Effector memory CD4-positive, alpha-beta T cell (primary cell): Measurements from ENCODE around the gene JMJD7.

Source experiments
- DNase-seq, 3 donors: peaks; one replicate each; pipeline ENCODE4 v3.0.0-alpha.2; 2020
- H3K27ac ChIP-seq: 2 replicates; pipeline ENCODE4 v1.7.0; 2013; ENCODE audit warnings: mild to moderate bottlenecking, low read length, moderate library complexity; ENCODE audit not compliant: insufficient read depth, poor library complexity, severe bottlenecking
- H3K27me3 ChIP-seq: replicated peaks from 2 replicates; pipeline ENCODE4 v1.7.0; 2013; ENCODE audit warnings: mild to moderate bottlenecking, low read length; ENCODE audit not compliant: insufficient read depth, control insufficient read depth, poor library complexity, severe bottlenecking
- H3K36me3 ChIP-seq: 2 replicates; pipeline ENCODE4 v1.7.0; 2013; ENCODE audit warnings: mild to moderate bottlenecking, low read length, moderate library complexity; ENCODE audit not compliant: control insufficient read depth, insufficient read depth
- H3K4me1 ChIP-seq: 2 replicates; pipeline ENCODE4 v1.7.0; 2013; ENCODE audit warnings: low read length, mild to moderate bottlenecking; ENCODE audit not compliant: control insufficient read depth, insufficient read depth, poor library complexity, severe bottlenecking
- H3K4me3 ChIP-seq: 2 replicates; pipeline ENCODE4 v1.7.0; 2013; ENCODE audit warnings: low read length, low read depth, mild to moderate bottlenecking; ENCODE audit not compliant: insufficient read depth, poor library complexity, severe bottlenecking
- H3K9me3 ChIP-seq: 2 replicates; pipeline ENCODE4 v1.7.0; 2013; ENCODE audit warnings: mild to moderate bottlenecking, low read length, moderate library complexity; ENCODE audit not compliant: control insufficient read depth
- total RNA-seq, 3 donors: gene quantifications; one replicate each; lab custom pipeline; 2026; lab: John Stamatoyannopoulos, UW

The JMJD7 gene
- total RNA-seq, result 2.9 to 4.9 (median 4.1) reads per million in 3 donors

DNA sequence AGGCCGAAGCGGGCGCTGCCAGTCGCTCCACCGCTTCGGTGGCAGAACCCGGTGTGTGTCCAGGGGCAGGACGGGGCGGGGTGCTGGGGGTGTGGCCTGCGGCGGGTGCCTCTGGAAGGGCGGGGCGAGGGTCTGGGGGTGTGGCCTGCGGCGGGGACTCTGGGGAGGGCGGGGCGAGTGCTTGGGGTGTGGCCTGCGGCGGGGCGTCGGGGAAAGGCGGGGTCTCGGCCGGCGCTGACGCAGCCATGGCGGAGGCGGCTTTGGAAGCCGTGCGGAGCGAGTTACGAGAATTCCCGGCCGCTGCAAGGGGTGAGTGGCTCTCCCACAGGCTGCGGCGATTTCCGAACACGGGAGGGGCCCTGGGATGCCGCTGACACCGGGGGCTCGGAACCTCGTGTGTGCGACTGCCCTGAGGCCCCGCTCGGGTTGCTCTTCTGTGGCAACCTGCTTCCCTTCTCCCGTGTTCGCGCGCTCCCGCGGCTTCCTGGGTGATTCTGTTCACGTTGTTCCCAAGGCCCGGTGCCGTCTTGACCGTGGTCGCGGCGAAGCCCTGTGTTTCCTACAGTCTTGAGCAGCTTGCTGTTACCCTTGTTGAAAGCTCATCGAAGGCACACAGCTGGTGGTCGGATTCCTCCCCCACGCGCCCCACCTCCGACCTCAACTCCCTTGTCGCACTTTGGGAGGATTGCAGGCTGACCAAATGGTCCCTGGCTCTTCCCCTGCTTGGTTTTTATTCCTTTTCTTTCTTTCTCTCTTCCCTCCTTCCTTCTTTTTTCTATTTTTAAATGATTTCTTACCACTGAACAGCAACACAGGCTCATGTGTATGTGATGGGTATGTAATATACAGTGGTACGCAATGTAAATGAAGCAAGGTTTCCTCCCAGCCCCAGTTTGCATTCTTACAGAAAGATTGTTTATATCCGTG is at the start of gene JMJD7:
Gene JMJD7 (plus strand): TSS at position 213 of the 927 bp plus-strand sequence. CDS start 33 bp downstream, at position 246.
- Histone ChIP-seq H3K36me3 (peaks cover 14% of the 10 kb centered on the region), H3K4me3 (peak within 1 kb of the TSS; percentile 93), H3K9me3 (no peaks in the 10 kb centered on the region), H3K4me1 (peaks cover 34% of the 10 kb centered on the region), H3K27ac (peak within 1 kb of the TSS; percentile 72), H3K27me3 (no peaks in the 10 kb centered on the region)
- DNase-seq, result peak; percentile 87 to 93 (median 93)

DNA sequence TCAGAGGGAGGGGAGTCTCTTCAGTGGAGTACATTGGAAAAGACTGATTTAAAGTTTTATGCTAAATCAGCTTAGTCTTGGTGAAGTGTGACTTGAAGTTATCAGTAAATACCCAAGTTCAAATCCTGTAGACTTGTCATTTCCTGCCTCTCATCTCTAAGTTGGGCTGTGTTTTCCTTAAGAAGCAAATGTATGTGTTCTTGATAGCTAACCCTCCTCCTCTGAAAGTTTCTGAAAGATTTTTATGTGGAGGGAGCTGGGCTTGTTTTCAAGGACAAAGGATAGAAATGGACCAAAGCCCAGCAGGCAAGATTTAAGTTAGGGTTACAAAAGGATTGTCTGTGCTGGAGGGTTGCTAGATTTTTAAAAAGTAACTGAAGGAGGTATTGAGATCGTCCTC is 49.4 kb upstream of the JMJD7 start:
- H3K36me3 ChIP-seq, result no peaks in the 10 kb centered on the region
- H3K4me3 ChIP-seq, result no peak overlapping the region
- H3K9me3 ChIP-seq, result no peaks in the 10 kb centered on the region
- no peaks in the 10 kb centered on the region for H3K27me3 ChIP-seq
- H3K27ac ChIP-seq, result no peak overlapping the region
- no peak for DNase-seq
- peaks cover 25% of the 10 kb centered on the region for H3K4me1 ChIP-seq

DNA sequence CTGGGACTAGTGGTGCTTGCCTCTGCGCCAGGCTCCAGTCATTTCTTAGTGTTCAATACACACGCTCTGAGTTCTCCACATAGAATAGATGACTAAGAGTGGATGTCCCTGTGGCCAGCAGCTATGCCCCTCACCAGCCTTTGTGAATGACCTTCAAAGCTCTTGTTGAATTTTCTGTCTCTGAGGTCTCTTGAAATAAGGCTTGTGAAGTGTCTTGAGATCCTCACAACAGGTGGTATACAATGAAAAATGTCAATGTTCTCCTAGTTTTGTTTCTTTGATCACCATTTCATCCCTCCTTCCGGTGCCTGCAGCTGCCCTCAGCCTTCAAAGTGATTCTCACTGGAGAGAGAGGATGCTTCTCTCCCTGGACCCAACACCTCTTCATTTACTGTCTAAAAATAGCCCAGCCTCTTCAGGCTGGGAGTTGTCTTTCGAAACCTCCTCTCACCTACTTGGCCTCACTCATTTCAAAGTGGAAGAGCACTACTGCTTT is 48.2 kb upstream of the JMJD7 start:
- H3K9me3 ChIP-seq, result no peaks in the 10 kb centered on the region
- no peak for DNase-seq
- no peak overlapping the region for H3K4me3 ChIP-seq
- H3K36me3 ChIP-seq, result no peaks in the 10 kb centered on the region
- no peaks in the 10 kb centered on the region for H3K27me3 ChIP-seq
- peaks cover 20% of the 10 kb centered on the region for H3K4me1 ChIP-seq
- no peak overlapping the region for H3K27ac ChIP-seq

DNA sequence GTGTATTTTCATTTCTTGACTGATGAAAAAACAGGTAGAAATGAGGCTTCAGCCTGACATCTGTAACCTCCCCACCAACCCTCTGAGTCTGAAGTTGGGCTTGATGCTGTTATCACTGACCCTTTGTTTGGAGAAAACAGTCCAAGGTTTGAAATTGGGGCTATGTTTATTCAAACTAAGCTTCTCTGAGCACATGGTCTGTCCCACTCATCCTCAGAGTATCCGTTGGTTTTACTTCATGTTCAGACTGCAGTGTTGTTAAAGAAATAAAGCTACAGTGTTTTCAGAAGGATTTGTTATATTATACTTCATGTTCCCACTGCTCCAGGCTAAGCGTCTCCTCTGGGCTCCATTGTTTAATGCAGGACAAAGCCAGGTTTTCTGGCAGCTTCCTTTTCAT is 47.6 kb upstream of the JMJD7 start:
- no peak overlapping the region for H3K27ac ChIP-seq
- H3K9me3 ChIP-seq, result no peaks in the 10 kb centered on the region
- H3K4me3 ChIP-seq, result no peak overlapping the region
- H3K4me1 ChIP-seq, result peaks cover 14% of the 10 kb centered on the region
- no peaks in the 10 kb centered on the region for H3K36me3 ChIP-seq
- no peaks in the 10 kb centered on the region for H3K27me3 ChIP-seq
- no peak for DNase-seq

DNA sequence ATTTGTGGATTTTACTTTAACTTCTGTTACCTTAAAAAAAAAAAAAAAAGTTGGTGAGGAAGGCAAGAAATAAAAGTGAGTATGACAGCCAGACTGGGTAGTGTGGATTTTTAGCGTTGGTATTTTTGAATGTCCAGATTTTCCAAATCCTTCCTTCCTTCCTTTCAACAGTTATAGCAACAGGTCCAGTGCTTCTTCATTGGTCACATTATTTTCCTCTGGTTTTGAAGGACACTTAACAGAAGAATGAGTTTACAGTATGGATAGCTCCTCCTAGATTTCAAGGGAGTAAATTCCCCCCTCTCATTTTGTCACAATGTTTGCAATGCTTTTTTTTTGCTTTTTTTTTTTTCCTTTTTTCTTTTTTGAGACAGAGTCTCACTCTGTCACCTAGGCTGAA is 47.2 kb upstream of the JMJD7 start:
- Histone ChIP-seq H3K27me3 (no peaks in the 10 kb centered on the region), H3K4me1 (peaks cover 9% of the 10 kb centered on the region), H3K36me3 (no peaks in the 10 kb centered on the region), H3K4me3 (no peak overlapping the region), H3K9me3 (no peaks in the 10 kb centered on the region), H3K27ac (no peak overlapping the region)
- DNase-seq, result no peak

DNA sequence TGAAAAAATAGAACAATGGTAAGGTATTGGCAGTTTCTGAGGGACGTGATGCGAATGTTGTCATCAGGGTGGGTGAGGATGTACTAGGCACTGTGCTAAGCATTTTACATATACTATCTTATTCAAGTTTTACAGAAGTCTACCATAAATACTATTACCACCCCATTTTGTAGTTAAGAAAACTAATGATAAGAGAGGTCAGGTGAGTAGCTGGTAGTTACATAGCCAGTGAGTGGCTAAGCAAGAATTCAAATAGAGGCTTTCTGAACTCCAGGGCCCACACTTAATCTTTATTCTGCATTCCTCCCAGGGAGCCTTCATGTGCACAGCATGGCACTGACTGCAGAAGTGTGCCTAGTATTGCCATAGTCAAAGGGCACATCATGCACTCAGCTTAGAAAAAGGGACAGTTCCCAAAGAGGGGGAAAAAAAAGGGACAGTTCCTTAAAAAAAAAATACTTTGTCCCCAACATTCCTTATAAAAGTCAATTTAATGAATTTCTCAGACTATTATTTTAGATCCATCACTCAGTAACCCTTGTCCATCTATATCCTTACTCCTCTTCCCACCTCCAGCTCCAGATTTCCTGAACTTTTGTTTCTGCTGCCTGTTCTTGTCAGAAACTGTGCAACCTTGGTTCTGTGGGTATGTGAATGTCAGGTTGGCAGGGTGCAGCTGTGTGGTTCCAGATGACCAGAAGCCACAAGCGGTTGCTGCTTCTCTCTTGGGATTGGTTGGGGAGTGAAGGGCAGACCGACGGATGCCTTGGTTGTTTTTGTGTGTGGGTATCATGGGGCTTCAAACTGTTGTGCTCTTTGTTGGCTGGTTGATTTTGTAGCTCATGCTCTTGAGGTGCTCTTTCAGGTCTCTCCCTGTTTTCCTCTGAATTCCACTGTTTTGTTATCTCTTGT is 45.3 kb upstream of the JMJD7 start:
- no peaks in the 10 kb centered on the region for H3K27me3 ChIP-seq
- H3K36me3 ChIP-seq, result no peaks in the 10 kb centered on the region
- DNase-seq, result no peak
- H3K27ac ChIP-seq, result no peak overlapping the region
- no peak overlapping the region for H3K4me3 ChIP-seq
- no peaks in the 10 kb centered on the region for H3K4me1 ChIP-seq
- no peaks in the 10 kb centered on the region for H3K9me3 ChIP-seq

DNA sequence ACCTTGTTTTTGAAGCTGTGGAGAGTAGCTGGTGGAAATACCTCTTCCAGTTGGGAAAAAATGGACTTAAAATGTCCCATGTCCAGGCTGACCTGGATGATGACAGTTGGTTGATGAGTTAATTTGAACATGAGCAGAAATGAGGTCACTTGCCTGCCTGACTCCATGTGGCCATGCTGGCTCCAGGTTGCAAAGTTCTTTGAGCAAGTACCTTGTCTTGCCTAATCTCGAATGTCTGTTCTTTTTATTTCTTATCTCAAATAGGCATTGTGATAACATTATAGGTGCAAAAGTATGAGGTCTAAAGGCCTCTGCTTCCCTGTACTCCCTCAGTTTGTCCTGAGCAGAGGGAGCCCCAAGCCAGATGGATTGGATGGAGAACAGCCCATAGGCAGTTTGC is 44.6 kb upstream of the JMJD7 start:
- no peaks in the 10 kb centered on the region for H3K4me1 ChIP-seq
- DNase-seq, result no peak
- H3K27ac ChIP-seq, result no peak overlapping the region
- no peaks in the 10 kb centered on the region for H3K27me3 ChIP-seq
- no peaks in the 10 kb centered on the region for H3K36me3 ChIP-seq
- no peaks in the 10 kb centered on the region for H3K9me3 ChIP-seq
- H3K4me3 ChIP-seq, result no peak overlapping the region

DNA sequence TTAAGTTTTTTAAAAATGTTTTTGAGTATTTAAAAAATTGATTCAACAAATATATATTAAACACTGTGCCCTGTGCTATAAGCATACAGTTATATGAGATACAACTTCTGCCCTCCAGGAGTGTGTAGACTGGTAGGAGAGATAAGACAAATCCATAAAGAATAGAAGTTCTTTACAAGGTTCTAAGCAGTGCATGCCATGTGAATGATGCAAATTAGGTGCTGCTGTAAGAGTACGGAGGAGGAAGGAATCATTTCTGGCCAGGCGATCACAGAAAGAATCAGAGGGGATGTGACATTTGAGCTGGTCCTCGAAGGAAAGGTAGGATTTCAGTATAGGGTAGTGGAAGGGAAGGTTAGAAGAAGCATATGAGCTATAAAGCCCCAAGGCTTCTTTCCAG is 39.6 kb upstream of the JMJD7 start:
- Histone ChIP-seq H3K4me1 (peaks cover 10% of the 10 kb centered on the region), H3K27ac (no peak overlapping the region), H3K9me3 (no peaks in the 10 kb centered on the region)

DNA sequence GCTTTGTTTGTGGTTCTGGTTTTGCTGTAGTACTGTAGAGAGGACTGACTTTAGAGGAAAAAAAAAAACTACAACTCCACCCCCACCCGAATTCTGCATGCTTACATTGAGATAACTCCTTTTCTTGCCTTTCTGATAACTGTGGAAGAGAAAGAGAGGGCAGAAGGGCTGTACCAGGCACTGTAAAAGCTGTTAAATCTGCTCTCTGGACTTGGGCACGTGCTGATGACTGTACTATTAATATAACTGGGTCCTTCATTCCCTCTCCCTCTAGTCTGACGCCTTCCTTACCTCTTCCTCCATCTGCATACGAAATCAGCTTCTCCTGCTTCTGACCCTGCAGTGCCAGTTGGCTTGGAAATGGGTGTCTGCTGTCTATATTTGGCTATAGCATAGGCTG is 38.7 kb upstream of the JMJD7 start:
- peaks cover 10% of the 10 kb centered on the region for H3K4me1 ChIP-seq
- DNase-seq, result no peak
- no peaks in the 10 kb centered on the region for H3K36me3 ChIP-seq
- H3K9me3 ChIP-seq, result no peaks in the 10 kb centered on the region
- no peaks in the 10 kb centered on the region for H3K27me3 ChIP-seq
- H3K27ac ChIP-seq, result no peak overlapping the region
- H3K4me3 ChIP-seq, result no peak overlapping the region

More for the DNA sequence above, 39.6 kb upstream of the JMJD7 start:
- H3K27me3 ChIP-seq, result no peaks in the 10 kb centered on the region
- H3K36me3 ChIP-seq, result no peaks in the 10 kb centered on the region
- no peak for DNase-seq
- H3K4me3 ChIP-seq, result no peak overlapping the region
